NCI-H2171 treated with DMSO at 0.1 percent for 48 hours (cell line): ENCODE data around the gene PCDHB1.
A peak's percentile ranks its signal among the peaks of the same experiment; 100 is the strongest.
"Not testable (repeated sequence)": the region's sequence is repeated elsewhere in the genome, so short reads cannot be mapped to it uniquely, and the experiment has no call there.

Source experiments
- DNase-seq: peaks from one replicate; lab custom pipeline; 2025; lab: John Stamatoyannopoulos, UW

Gene PCDHB1

DNA sequence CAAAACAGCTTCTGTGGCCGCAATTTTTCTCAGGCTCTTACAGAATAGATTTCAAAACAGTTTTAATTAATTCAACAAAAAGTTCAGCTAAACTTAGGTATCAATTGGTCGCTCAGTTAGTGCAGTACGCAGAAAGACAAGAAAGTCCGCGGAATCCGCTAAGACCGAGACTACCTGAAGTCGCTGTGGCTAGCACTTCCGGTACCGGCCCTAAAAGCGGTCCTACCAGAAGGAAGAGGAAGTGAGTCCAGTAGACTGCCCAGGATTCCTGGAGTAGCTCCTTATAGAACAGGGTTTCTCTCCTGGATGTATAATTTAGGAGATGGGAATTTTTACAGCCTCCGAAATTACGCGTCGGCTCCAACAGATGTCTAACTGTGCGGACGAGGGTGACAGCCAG, 26.7 kb downstream of the PCDHB1 start:
- no peak for DNase-seq

GRCh38 chr5:141082228-141082627, 31.1 kb downstream of the PCDHB1 start:
- DNase-seq = no peak

- no peak for DNase-seq
Observed at GRCh38 chr5:141084487-141084989, 33.4 kb downstream of the PCDHB1 start.

- peak; percentile 82 for DNase-seq
Observed at GRCh38 chr5:141094481-141095262, 43.5 kb downstream of the PCDHB1 start, which contains the start of gene PCDHB2. TSS of gene PCDHB2 (plus strand) at chr5:141094615. CDS start at chr5:141094791, 176 bp downstream.

- no peak for DNase-seq
Observed at GRCh38 chr5:141095263-141095641, 44.1 kb downstream of the PCDHB1 start.

DNA sequence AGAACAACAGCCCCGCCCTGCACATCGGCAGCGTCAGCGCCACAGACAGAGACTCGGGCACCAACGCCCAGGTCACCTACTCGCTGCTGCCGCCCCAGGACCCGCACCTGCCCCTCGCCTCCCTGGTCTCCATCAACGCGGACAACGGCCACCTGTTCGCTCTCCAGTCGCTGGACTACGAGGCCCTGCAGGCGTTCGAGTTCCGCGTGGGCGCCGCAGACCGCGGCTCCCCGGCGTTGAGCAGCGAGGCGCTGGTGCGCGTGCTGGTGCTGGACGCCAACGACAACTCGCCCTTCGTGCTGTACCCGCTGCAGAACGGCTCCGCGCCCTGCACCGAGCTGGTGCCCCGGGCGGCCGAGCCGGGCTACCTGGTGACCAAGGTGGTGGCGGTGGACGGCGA, 45.0 kb downstream of the PCDHB1 start:
- not testable (repeated sequence) for DNase-seq

- DNase-seq = not testable (repeated sequence)
Observed at GRCh38 chr5:141096586-141096985, 45.4 kb downstream of the PCDHB1 start.

GRCh38 chr5:141100243-141100805, 49.1 kb downstream of the PCDHB1 start, which contains the start of gene PCDHB3:
TSS of gene PCDHB3 (plus strand) at chr5:141100473. CDS start at chr5:141100650, 177 bp downstream.
- no peak for DNase-seq

GRCh38 chr5:141101059-141101458, 49.9 kb downstream of the PCDHB1 start:
- DNase-seq = no peak

DNA sequence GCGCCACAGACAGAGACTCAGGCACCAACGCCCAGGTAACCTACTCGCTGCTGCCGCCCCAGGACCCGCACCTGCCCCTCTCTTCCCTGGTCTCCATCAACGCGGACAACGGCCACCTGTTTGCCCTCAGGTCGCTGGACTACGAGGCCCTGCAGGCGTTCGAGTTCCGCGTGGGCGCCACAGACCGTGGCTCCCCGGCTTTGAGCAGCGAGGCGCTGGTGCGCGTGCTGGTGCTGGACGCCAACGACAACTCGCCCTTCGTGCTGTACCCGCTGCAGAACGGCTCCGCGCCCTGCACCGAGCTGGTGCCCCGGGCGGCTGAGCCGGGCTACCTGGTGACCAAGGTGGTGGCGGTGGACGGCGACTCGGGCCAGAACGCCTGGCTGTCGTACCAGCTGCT, 50.9 kb downstream of the PCDHB1 start:
- DNase-seq = not testable (repeated sequence)

- DNase-seq = not testable (repeated sequence)
Observed at GRCh38 chr5:141102471-141102870, 51.3 kb downstream of the PCDHB1 start.

DNA sequence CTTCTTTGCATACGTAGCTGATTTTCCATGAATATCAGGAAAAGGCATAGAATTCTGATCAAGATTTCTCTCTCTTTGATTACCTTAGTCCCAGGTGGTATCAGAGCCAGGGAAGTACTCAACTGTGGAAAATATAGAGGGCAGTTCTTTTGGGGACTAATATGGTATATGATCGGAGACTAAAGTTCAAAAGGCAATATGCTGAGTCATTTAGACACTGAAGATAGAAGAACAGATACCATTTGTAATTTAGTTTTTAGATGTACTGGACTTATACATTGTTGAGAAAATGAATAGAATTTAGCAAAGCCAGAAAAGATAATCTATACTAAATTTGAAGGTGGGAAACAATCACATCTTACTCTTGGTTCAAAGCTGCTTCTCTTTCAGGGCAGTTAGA, 54.2 kb downstream of the PCDHB1 start:
- no peak for DNase-seq
